A549 (cell line): ENCODE measurements around the gene VAMP3.

ENCODE experiments used
- CTCF ChIP-seq: fragments of >200 bp; sonication (Bioruptor Twin); formaldehyde crosslinking; IDR thresholded peaks from 3 replicates; pipeline ENCODE4 v1.5.1; 2016
- HDAC2 ChIP-seq: fragments of 200-600 bp; sonication (generic); IDR thresholded peaks from 2 replicates; pipeline ENCODE4 v1.6.1; 2016
- HMGXB4 ChIP-seq: fragments of 250-450 bp; sonication (Bioruptor Pico); IDR thresholded peaks from 2 replicates; pipeline ENCODE4 v1.5.0; 2021; ENCODE audit warnings: mild to moderate bottlenecking, moderate library complexity, borderline replicate concordance
- SMC3 ChIP-seq: fragments of >200 bp; sonication (Bioruptor Twin); formaldehyde crosslinking; IDR thresholded peaks from 3 replicates; pipeline ENCODE4 v1.6.1; 2018; ENCODE audit warnings: inconsistent platforms
- ZFP36 ChIP-seq: fragments of 450-650 bp; IDR thresholded peaks from 2 replicates; pipeline ENCODE4 v1.6.1; 2014; ENCODE audit warnings: borderline replicate concordance; ENCODE audit not compliant: partially characterized antibody

- TF ChIP-seq HMGXB4 (CRISPR knock-in tag) (no peak), CTCF (no peak), HDAC2 (no peak), ZFP36 (no peak), SMC3 (no peak)
These were observed 765 bp downstream of the VAMP3 start for GRCh38 chr1:7771823-7772299.
